HEK293 (cell line): ENCODE results near the gene NUCB2.

Experiments used
- CTCF ChIA-PET: fragments of 350-600 bp; formaldehyde crosslinking; extraction: SDS; loops from one replicate; lab custom pipeline; 2021; ENCODE audit warnings: antibody characterized with exemption; lab: Yijun Ruan, JAX
- POLR2A ChIA-PET: fragments of 300-600 bp; formaldehyde crosslinking; extraction: SDS; loops from one replicate; lab custom pipeline; 2020; ENCODE audit warnings: antibody characterized with exemption, inconsistent platforms; lab: Yijun Ruan, JAX
- H3K27ac ChIP-seq: fragments of 200-500 bp; sonication (Bioruptor generic); 2 replicates; pipeline ENCODE4 v1.5.1; 2014; ENCODE audit warnings: low read depth, low read length, control low read depth, inconsistent platforms; ENCODE audit errors: extremely low read depth
- H3K36me3 ChIP-seq, 2 experiments: fragments of 200-500 bp in 1 of 2; sonication (Bioruptor generic) in 1 of 2; 1 replicate in 1 of 2; 2 replicates in 1 of 2; pipeline ENCODE4 v1.5.1; 2014 to 2017; ENCODE audit warnings: inconsistent platforms in 2 of 2, low read length in 2 of 2; ENCODE audit not compliant: control insufficient read depth in 2 of 2, insufficient read depth in 1 of 2
- H3K4me1 ChIP-seq: fragments of 200-500 bp; sonication (Bioruptor generic); 2 replicates; pipeline ENCODE4 v1.5.1; 2014; ENCODE audit warnings: mild to moderate bottlenecking, low read length, inconsistent platforms; ENCODE audit not compliant: control insufficient read depth, insufficient read depth
- H3K4me3 ChIP-seq: 2 replicates; pipeline ENCODE4 v1.5.1; 2011; ENCODE audit warnings: low read depth, mild to moderate bottlenecking, control low read depth, low read length, moderate library complexity
- H3K9me3 ChIP-seq: fragments of 200-500 bp; sonication (Bioruptor generic); 2 replicates; pipeline ENCODE4 v1.5.1; 2014; ENCODE audit warnings: low read depth, low read length, inconsistent platforms; ENCODE audit not compliant: control insufficient read depth, insufficient read depth
- HOXD13 ChIP-seq: sonication (generic); formaldehyde crosslinking; IDR thresholded peaks from 2 replicates; pipeline ENCODE4 v1.8.0; 2022; ENCODE audit warnings: missing genetic modification reagents, borderline replicate concordance
- KLF8 ChIP-seq: fragments of 450-650 bp; formaldehyde crosslinking; IDR thresholded peaks from 2 replicates; pipeline ENCODE4 v1.5.1; 2016; ENCODE audit warnings: missing biosample characterization, missing genetic modification characterization
- OSR2 ChIP-seq: fragments of 450-650 bp; formaldehyde crosslinking; IDR thresholded peaks from 2 replicates; pipeline ENCODE4 v1.5.1; 2016; ENCODE audit warnings: missing biosample characterization, missing genetic modification characterization
- ZBTB17 ChIP-seq: fragments of 450-650 bp; formaldehyde crosslinking; IDR thresholded peaks from 2 replicates; pipeline ENCODE4 v1.5.1; 2016; ENCODE audit warnings: missing biosample characterization, missing genetic modification characterization
- ZBTB8A ChIP-seq: fragments of 450-650 bp; formaldehyde crosslinking; IDR thresholded peaks from 2 replicates; pipeline ENCODE4 v1.5.1; 2016; ENCODE audit warnings: missing biosample characterization, missing genetic modification characterization
- ZFP3 ChIP-seq: fragments of 450-650 bp; formaldehyde crosslinking; IDR thresholded peaks from 2 replicates; pipeline ENCODE4 v1.5.1; 2016; ENCODE audit warnings: low read depth, missing biosample characterization, missing genetic modification characterization
- ZNF416 ChIP-seq: fragments of 450-650 bp; formaldehyde crosslinking; IDR thresholded peaks from 2 replicates; pipeline ENCODE4 v1.5.1; 2016; ENCODE audit warnings: missing biosample characterization, missing genetic modification characterization
- ZNF548 ChIP-seq: fragments of 450-650 bp; formaldehyde crosslinking; IDR thresholded peaks from 2 replicates; pipeline ENCODE4 v1.5.1; 2016; ENCODE audit warnings: missing biosample characterization, missing genetic modification characterization
- ZNF677 ChIP-seq: fragments of 450-650 bp; IDR thresholded peaks from 2 replicates; pipeline ENCODE4 v1.5.0; 2018; ENCODE audit warnings: missing biosample characterization, mild to moderate bottlenecking, missing genetic modification characterization, moderate library complexity
- ZNF776 ChIP-seq: fragments of 450-650 bp; formaldehyde crosslinking; IDR thresholded peaks from 2 replicates; pipeline ENCODE4 v1.5.0; 2017; ENCODE audit warnings: missing biosample characterization, missing genetic modification characterization, borderline replicate concordance
- ZNF785 ChIP-seq: fragments of 450-650 bp; formaldehyde crosslinking; IDR thresholded peaks from 2 replicates; pipeline ENCODE4 v1.5.1; 2016; ENCODE audit warnings: missing biosample characterization, missing genetic modification characterization
- TF ChIP-seq, protein P1 (sequence below): fragments of 450-650 bp; formaldehyde crosslinking; IDR thresholded peaks from 2 replicates; pipeline ENCODE4 v1.5.1; 2016; ENCODE audit warnings: missing biosample characterization, missing genetic modification characterization

Gene NUCB2

GRCh38 chr11:17379383-17380180 is 103.0 kb downstream of the NUCB2 start:
- Histone ChIP-seq H3K4me3 (no peak overlapping the region), H3K4me1 (no peaks in the 10 kb centered on the region), H3K27ac (no peak overlapping the region), H3K9me3 (no peaks in the 10 kb centered on the region), H3K36me3 (peaks cover 0 to 57% of the 10 kb centered on the region in 2 experiments; a peak in 2 of 3 replicates)
- POLR2A ChIA-PET = no interaction called here
- TF ChIP-seq ZNF677 (no peak), ZBTB8A (no peak)
- CTCF ChIA-PET = interaction anchor here (0.6 to 12.3 kb wide), 4 partner anchors 92 to 308 kb away, joined by 3 to 318 read pairs (median 12); no protein-coding TSS in a partner anchor

GRCh38 chr11:17381156-17381555 is 104.6 kb downstream of the NUCB2 start:
- ChIA-PET POLR2A (no interaction called here), CTCF (interaction anchor here (0.6 to 12.3 kb wide), 6 partner anchors 10 to 148 kb away, joined by 3 to 318 read pairs (median 18); no protein-coding TSS in a partner anchor)
- H3K4me3 ChIP-seq = no peak overlapping the region
- H3K4me1 ChIP-seq = no peaks in the 10 kb centered on the region
- TF ChIP-seq, protein P1, sequence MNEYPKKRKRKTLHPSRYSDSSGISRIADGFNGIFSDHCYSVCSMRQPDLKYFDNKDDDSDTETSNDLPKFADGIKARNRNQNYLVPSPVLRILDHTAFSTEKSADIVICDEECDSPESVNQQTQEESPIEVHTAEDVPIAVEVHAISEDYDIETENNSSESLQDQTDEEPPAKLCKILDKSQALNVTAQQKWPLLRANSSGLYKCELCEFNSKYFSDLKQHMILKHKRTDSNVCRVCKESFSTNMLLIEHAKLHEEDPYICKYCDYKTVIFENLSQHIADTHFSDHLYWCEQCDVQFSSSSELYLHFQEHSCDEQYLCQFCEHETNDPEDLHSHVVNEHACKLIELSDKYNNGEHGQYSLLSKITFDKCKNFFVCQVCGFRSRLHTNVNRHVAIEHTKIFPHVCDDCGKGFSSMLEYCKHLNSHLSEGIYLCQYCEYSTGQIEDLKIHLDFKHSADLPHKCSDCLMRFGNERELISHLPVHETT (tag by site-specific recombination) = no peak
- TF ChIP-seq ZNF548 (tag by site-specific recombination) (no peak), ZFP3 (no peak), ZNF785 (tag by site-specific recombination) (no peak), ZNF416 (tag by site-specific recombination) (no peak), KLF8 (tag by site-specific recombination) (no peak), ZNF776 (tag by site-specific recombination) (no peak), OSR2 (no peak), ZBTB17 (tag by site-specific recombination) (no peak), HOXD13 (no peak)
- no peak overlapping the region for H3K27ac ChIP-seq
- H3K36me3 ChIP-seq = peaks cover 0 to 46% of the 10 kb centered on the region in 2 experiments; a peak in 2 of 3 replicates
- H3K9me3 ChIP-seq = no peaks in the 10 kb centered on the region
